Lower lobe of right lung (tissue), 2 donors: Measurements from ENCODE around the gene PRLHR. TPM values are rescaled to one million over a fixed set of nuclear protein-coding genes. Genes with fewer than 3 reads are reported as not detected.

Experiments used
- ATAC-seq, 2 donors: fragments of 200-7000 bp; cut with Tn5 transposase; one replicate each; pipeline ENCODE4 v1.9.1; 2020 to 2022; ENCODE audit warnings: mild to moderate bottlenecking in 2 of 2, moderate library complexity in 2 of 2
- DNase-seq: peaks from one replicate; pipeline ENCODE4 v3.0.0-alpha.2; 2020
- H3K27ac ChIP-seq: fragments of 200-600 bp; one replicate; pipeline ENCODE4 v1.8.0; 2022
- H3K27me3 ChIP-seq: fragments of 200-600 bp; one replicate; pipeline ENCODE4 v1.8.0; 2022; ENCODE audit warnings: low read depth
- H3K36me3 ChIP-seq: fragments of 200-600 bp; one replicate; pipeline ENCODE4 v1.8.0; 2022; ENCODE audit warnings: mild to moderate bottlenecking
- H3K4me1 ChIP-seq: fragments of 200-600 bp; one replicate; pipeline ENCODE4 v1.8.0; 2022
- H3K4me3 ChIP-seq: fragments of 200-600 bp; one replicate; pipeline ENCODE4 v1.8.0; 2022; ENCODE audit warnings: mild to moderate bottlenecking
- H3K9me3 ChIP-seq: fragments of 200-600 bp; one replicate; pipeline ENCODE4 v1.8.0; 2022
- intact Hi-C: fragments of 100-400 bp; cut with DNase I; formaldehyde crosslinking; loops from one replicate; pipeline ENCODE4 v1.11.0; 2022
- total RNA-seq: library from RNA; stranded (reverse); fragmentation: NEBNext Ultra II Directional; extraction: Animal tissue kit (Norgen Biotek cat#: 25700); gene quantifications from one replicate; pipeline ENCODE4 v1.2.1, GENCODE V29; 2021
- TF ChIP-seq, protein P1 (sequence below): fragments of 200-600 bp; IDR thresholded peaks from one replicate; pipeline ENCODE4 v1.8.0; 2022; ENCODE audit warnings: antibody characterized with exemption, mild to moderate bottlenecking
- donor health status: DM: no; HTN: yes; CAD: no; lungs with severe emphysema.

The PRLHR gene
- total RNA-seq, 1 donor from 2014 or later, result not detected

DNA sequence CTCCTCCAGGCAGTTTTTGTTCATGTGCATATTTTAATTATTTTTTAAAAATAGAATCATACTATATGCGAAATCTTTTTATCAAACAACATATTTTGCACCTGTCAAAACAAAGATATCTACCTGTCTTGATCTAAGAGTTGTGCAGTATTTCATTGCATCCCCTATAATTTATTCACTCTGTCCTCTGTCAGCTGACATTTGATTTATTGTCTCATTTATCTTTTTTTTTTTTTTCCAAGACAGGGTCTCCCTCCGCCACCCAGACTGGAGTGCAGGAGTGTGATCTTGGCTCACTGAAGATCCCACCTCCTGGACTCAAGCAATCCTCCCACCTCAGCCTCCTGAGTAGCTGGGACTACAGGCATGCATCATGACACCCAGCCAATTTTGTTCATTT, 49.0 kb downstream of the PRLHR start:
- intact Hi-C loops, result no loop called here
- H3K4me3 ChIP-seq, result no peak overlapping the region

GRCh38 chr10:118545381-118545780, 50.1 kb downstream of the PRLHR start:
- TF ChIP-seq, protein P1, sequence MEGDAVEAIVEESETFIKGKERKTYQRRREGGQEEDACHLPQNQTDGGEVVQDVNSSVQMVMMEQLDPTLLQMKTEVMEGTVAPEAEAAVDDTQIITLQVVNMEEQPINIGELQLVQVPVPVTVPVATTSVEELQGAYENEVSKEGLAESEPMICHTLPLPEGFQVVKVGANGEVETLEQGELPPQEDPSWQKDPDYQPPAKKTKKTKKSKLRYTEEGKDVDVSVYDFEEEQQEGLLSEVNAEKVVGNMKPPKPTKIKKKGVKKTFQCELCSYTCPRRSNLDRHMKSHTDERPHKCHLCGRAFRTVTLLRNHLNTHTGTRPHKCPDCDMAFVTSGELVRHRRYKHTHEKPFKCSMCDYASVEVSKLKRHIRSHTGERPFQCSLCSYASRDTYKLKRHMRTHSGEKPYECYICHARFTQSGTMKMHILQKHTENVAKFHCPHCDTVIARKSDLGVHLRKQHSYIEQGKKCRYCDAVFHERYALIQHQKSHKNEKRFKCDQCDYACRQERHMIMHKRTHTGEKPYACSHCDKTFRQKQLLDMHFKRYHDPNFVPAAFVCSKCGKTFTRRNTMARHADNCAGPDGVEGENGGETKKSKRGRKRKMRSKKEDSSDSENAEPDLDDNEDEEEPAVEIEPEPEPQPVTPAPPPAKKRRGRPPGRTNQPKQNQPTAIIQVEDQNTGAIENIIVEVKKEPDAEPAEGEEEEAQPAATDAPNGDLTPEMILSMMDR, result no peak
- no peak overlapping the region for H3K27ac ChIP-seq
- no peak for ATAC-seq
- H3K36me3 ChIP-seq, result no peaks in the 10 kb centered on the region
- H3K4me1 ChIP-seq, result no peaks in the 10 kb centered on the region
- no peaks in the 10 kb centered on the region for H3K9me3 ChIP-seq
- no peak overlapping the region for H3K4me3 ChIP-seq
- intact Hi-C loops, result no loop called here
- H3K27me3 ChIP-seq, result peaks cover 25% of the 10 kb centered on the region
- DNase-seq, result no peak

More for the DNA sequence above, 49.0 kb downstream of the PRLHR start:
- H3K4me1 ChIP-seq, result no peaks in the 10 kb centered on the region
- no peaks in the 10 kb centered on the region for H3K36me3 ChIP-seq
- DNase-seq (no peak), ATAC-seq (no peak)
- H3K9me3 ChIP-seq, result no peaks in the 10 kb centered on the region
- TF ChIP-seq, protein P1, result no peak
- H3K27ac ChIP-seq, result no peak overlapping the region
- H3K27me3 ChIP-seq, result peaks cover 25% of the 10 kb centered on the region

DNA sequence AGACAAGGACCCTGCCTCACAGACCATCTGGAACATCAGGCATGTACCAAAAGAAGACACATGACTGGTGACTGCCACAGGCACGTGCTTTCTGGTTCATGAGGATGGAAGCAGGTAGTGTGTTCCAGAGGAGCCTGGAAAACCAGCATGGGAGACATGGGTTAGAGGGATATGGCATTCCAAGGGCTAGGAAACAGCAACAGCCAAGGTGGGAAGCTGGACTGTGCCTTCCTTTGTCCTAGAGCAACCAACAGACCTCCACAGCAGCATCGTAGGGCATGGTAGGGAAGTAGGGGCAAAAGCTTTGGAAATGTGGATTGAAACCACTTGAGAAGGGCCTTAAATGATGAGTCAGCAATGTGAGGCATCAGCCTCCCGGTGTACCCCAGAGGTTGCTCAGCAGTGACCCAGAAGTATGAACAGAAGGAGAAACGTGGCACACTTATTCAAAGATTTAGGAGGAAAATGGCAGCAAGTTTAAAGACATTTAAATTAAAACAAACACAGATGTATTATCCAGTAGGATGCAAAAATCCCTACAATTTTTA, 51.0 kb downstream of the PRLHR start:
- peaks cover 25% of the 10 kb centered on the region for H3K27me3 ChIP-seq

DNA sequence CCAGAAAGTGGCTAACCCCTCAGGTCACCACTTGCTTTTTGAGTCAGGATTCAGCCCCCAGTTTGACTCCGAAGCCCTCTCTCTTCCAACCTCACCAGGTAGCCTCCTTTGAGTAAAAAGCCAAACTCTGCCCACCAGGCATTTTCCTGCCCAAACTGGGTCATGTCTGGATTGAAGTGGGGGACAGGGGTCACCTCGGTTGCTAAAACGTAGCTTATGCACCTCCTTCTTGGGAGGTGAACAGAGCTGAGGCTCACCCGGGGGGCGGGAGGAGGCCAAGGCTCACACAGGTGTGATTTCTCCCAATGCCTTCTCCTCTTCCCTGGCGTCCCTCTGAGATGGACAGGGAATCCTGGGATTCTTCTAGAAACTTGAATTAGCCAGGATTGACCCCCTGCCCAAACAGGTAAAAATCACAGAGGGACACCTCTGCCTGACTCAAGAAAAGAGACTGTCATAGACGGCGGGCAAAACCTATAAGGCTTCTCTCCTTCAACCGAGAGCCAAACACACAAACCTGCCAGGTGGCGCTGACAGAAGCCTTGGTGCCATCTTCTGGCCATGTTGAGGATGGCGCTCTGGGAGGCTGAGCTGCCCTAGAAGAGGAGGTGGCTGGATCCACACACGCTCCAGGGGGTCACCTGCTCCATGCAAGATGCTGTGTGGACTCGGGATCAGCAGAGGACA, 51.6 kb downstream of the PRLHR start:
- Histone ChIP-seq H3K4me3 (no peak overlapping the region), H3K27ac (no peak overlapping the region), H3K27me3 (peaks cover 25% of the 10 kb centered on the region), H3K4me1 (no peaks in the 10 kb centered on the region), H3K36me3 (no peaks in the 10 kb centered on the region), H3K9me3 (no peaks in the 10 kb centered on the region)
- DNase-seq (peak; percentile 60), ATAC-seq (peak; percentile 74 to 78)
- intact Hi-C loops, result no loop called here
- TF ChIP-seq, protein P1, result peak; percentile 52

More for the DNA sequence above, 51.0 kb downstream of the PRLHR start:
- Histone ChIP-seq H3K4me3 (no peak overlapping the region), H3K4me1 (no peaks in the 10 kb centered on the region), H3K9me3 (no peaks in the 10 kb centered on the region), H3K36me3 (no peaks in the 10 kb centered on the region), H3K27ac (no peak overlapping the region)
- TF ChIP-seq, protein P1, result no peak
- ATAC-seq (no peak), DNase-seq (no peak)
- intact Hi-C loops, result no loop called here

GRCh38 chr10:118542745-118543144, 52.7 kb downstream of the PRLHR start:
- intact Hi-C loops, result no loop called here
- Histone ChIP-seq H3K4me1 (no peaks in the 10 kb centered on the region), H3K36me3 (no peaks in the 10 kb centered on the region), H3K27ac (no peak overlapping the region), H3K4me3 (no peak overlapping the region), H3K9me3 (no peaks in the 10 kb centered on the region), H3K27me3 (peaks cover 25% of the 10 kb centered on the region)
- DNase-seq (no peak), ATAC-seq (peak; percentile 11 to 36)
- TF ChIP-seq, protein P1, result no peak
